LNCAP (cell line): ENCODE results near the gene BLM.

Experiments used
- TF ChIP-seq, protein P1 (sequence below): fragments of 450-650 bp; IDR thresholded peaks from 2 replicates; pipeline ENCODE4 v1.5.1; 2017; ENCODE audit warnings: mild to moderate bottlenecking

BLM gene

DNA sequence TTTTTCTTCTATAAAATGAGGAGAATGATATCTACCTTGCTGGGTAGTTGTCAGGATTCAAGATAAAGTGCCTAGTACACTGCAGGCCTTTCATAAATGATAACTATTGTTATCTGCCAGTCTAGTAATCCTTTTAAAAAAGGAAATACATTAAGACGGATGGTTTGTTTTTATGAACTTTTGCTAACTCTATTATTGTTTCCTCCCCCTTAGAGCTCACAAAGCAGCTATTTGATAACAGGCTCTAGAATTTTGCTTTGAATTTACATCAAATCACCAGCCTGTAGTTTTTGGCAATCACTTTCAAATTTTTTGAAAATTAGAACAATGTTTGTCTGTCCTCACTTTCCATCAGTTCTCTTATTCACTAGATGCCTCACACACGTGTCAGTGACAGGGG is 39.8 kb downstream of the BLM start:
- TF ChIP-seq, protein P1, sequence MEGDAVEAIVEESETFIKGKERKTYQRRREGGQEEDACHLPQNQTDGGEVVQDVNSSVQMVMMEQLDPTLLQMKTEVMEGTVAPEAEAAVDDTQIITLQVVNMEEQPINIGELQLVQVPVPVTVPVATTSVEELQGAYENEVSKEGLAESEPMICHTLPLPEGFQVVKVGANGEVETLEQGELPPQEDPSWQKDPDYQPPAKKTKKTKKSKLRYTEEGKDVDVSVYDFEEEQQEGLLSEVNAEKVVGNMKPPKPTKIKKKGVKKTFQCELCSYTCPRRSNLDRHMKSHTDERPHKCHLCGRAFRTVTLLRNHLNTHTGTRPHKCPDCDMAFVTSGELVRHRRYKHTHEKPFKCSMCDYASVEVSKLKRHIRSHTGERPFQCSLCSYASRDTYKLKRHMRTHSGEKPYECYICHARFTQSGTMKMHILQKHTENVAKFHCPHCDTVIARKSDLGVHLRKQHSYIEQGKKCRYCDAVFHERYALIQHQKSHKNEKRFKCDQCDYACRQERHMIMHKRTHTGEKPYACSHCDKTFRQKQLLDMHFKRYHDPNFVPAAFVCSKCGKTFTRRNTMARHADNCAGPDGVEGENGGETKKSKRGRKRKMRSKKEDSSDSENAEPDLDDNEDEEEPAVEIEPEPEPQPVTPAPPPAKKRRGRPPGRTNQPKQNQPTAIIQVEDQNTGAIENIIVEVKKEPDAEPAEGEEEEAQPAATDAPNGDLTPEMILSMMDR: no peak

DNA sequence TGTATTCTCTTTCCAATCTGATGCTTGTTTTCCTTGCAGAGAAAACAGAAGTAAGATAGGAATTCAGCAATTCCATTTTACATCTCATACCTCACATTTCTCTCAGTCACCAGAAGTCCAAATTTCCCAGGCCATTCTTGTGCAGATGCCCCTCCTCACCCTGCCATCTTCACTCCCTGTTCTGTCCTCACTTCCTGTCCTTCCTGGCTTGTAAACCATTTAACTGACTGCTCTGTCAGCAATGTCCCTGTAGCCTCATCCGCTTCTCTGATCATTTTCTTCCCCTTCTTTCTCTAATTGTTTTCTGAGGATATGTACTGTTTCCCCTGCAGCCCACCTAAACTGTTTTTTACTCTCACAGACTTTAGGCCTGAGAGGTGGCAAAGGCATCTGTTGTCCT is 40.3 kb downstream of the BLM start:
- TF ChIP-seq, protein P1: no peak

DNA sequence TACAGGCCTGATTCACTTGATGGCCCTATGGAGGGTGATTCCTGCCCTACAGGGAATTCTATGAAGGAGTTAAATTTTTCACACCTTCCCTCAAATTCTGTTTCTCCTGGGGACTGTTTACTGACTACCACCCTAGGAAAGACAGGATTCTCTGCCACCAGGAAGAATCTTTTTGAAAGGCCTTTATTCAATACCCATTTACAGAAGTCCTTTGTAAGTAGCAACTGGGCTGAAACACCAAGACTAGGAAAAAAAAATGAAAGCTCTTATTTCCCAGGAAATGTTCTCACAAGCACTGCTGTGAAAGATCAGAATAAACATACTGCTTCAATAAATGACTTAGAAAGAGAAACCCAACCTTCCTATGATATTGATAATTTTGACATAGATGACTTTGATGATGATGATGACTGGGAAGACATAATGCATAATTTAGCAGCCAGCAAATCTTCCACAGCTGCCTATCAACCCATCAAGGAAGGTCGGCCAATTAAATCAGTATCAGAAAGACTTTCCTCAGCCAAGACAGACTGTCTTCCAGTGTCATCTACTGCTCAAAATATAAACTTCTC is 43.6 kb downstream of the BLM start:
- TF ChIP-seq, protein P1: no peak

DNA sequence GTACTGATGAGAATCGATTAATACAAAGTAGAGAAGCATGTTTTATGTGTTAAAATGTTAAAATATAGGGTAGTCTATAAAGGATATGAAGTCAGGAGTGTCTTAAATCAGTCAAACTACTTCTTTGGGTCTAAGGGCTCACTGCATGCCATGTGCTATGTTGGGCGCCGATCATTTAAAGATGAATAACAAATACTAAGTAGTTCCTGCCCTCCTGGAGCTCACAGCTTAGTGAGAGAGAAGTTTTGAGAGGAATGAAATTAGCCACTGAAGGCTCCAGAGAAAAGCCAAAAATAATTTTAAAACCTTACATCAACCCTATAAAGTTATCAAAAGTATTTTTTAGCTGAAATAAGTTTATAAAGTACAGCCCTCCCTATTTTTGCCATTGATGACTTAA is 44.5 kb downstream of the BLM start:
- TF ChIP-seq, protein P1: no peak

DNA sequence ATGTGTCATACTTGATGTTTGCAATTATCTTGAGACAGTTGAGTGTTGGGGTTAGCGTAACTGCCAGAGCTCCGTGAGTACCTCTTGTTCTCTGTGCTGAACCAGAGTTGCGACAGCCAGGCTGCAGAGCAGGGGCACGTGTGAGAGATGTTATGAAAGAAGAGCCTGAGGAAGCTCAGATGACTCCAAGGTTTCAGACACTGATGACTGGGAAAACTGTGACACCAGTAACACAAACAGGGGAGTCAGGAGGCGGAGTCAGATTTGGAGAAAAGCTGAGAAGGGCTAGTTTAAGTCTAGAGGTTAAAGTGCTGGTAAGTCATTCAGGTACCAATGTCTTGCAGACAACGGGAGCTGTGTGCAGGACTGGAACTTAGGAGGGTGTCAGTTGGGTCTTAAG is 45.0 kb downstream of the BLM start:
- TF ChIP-seq, protein P1: no peak

DNA sequence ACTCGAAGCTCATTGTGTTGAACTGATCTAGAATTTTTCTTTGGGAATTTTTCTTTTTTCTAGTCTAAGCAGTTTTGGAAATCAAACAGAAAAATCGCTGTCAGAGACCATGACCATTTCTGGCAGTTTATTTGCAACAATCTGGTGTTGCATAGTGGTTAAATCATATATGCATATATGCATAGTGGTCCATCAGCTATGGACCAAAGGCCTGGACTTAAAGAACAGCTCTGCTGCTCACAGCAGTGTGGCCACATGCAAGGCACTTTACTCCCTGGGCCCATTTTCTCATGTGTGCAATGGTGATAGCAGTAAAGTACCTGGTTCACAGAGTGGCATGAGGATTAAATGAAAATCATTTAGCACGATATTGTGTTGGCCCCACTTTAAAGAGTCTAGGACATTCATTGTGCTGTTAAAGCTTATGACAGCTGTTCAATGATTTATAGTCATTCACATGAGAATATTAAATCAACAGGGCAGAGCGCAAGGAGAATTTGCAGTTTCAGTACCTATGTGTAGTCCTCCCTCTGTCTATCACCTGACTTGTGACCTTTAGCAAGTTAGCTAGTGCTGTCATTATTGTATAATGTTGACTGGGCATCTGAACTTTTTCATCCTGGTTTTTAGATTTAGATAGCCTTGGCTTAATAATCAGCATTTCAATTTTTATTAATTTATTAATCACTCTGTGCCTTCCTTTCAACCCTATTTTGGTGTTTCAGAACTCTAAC is 46.4 kb downstream of the BLM start:
- TF ChIP-seq, protein P1: no peak

DNA sequence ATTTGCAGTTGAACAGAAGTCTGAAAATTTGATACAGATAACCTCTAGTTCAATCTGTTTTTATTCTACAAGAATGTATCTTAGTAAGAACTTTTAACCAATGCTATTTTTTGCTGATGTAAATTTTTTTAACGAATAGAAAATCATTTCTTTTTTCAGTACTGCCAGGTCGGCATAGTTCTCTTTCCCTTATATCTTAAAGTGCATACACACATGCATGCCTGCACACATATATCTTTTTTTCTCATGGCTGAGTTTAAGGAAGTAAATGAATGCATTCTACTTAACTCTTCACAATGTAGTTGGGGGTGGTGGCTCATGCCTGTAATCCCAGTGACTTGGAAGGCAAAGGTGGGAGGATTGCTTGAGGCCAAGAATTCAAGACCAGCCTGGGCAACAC is 48.4 kb downstream of the BLM start:
- TF ChIP-seq, protein P1: no peak
